Left cardiac atrium (tissue), 4 donors: ENCODE results near the gene SLC25A26. TPM values are rescaled to one million over a fixed set of nuclear protein-coding genes. Genes with fewer than 3 reads are reported as not detected.

ENCODE experiments used
- ATAC-seq, 2 donors: fragments of 200-7000 bp; cut with Tn5 transposase; one replicate each; pipeline ENCODE4 v1.9.1; 2020; ENCODE audit warnings: mild to moderate bottlenecking in 2 of 2, moderate library complexity in 2 of 2
- DNase-seq: peaks from one replicate; pipeline ENCODE4 v3.0.0-alpha.2; 2020
- intact Hi-C, 2 donors: fragments of 100-400 bp; cut with DNase I; formaldehyde crosslinking; loops; one replicate each; pipeline versions ENCODE4 v1.14.1 to v1.15.1; 2022 to 2023
- total RNA-seq, 2 donors: library from RNA; stranded (reverse); fragmentation: NEBNext Ultra II Directional; extraction: Animal tissue kit (Norgen Biotek cat#: 25700); gene quantifications; one replicate each; pipeline ENCODE4 v1.2.1, GENCODE V29; 2021
- donor health status: DM: no; HTN: yes; CAD: no.
- donor health status: DM: no; HTN: yes; CAD: no; lungs with severe emphysema.
- donor health status: DM: yes; HTN: yes; CAD: no.
- donor health status: Dilated cardiomyopathy.

Gene SLC25A26
- total RNA-seq, 2 donors from 2014 or later = 27.1 to 32.0 TPM

DNA sequence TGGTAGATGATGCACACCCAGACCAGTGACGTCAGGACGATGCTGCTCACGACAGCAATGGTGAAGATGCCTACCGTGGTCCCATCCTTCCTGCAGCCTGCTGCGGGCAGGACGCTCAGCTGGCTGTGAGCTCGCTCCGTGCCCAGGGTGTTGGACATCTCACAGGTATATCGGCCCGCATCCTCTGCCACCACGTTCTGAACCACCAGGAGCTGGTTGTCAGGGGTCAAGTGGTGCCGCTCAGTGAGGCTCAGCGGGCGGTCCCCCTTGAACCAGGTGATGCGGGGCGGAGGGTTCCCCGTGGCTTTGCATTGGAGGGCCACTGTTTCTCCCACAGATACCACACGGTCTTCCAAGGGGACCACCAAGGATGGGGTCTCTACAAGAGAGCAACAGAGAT lies 162.2 kb downstream of the SLC25A26 start:
- DNase-seq (no peak), ATAC-seq (no peak)
- intact Hi-C loops = no loop called here

DNA sequence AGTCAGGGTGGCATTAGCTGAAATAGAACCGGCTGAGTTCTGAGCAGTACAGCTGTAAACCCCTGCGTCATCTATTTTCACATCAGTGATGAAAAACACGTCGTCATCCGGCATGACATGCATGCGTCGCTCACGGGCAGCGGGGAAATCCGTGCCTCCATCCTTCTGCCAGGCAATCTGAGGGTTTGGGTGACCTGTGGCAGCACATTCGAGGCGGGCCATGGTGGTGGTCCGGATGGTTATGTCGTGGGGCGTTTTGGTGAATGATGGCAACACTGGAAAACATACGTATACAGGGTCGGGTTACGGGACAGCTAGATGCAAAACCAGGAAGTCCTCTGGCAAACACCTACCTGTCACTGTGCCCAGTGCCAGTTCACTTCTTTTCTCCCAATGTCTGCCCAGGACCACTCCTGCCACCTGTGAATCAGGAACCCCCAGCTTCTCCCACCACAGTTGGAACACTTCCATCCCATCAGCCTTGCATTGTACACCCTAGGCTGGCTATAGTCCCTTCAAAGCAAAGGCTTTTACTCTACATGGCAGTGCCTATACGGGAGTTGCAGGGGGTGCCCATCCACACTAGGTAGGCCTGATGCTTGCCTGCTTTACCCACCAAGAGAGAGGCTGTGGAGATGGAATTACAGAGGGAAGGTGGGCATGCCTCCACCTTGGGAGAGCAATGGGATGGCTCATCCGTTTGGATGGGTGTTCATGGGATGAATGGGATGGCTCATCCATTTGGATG lies 163.4 kb downstream of the SLC25A26 start:
- no peak for DNase-seq
- intact Hi-C loops = no loop called here
- ATAC-seq = no peak

DNA sequence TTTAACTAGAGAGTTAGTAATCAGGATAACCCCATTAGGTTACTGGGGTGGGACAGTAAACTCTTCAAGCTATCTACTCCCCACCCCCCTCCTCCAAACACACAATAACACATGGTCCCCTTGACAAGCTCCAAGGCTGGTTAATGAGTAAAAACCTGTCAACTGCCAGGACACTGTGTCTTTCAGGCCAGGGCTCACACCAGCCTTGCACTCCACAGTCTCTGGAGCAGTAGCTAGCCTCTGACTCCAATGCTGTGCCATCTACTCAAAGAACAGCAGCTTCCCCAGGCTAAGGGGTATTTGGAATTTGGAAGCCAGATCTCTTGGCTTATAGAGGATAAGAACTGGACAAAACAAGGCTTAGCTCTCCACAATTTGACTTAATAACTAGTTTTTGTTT lies 164.3 kb downstream of the SLC25A26 start:
- ATAC-seq (no peak), DNase-seq (no peak)
- intact Hi-C loops = no loop called here

DNA sequence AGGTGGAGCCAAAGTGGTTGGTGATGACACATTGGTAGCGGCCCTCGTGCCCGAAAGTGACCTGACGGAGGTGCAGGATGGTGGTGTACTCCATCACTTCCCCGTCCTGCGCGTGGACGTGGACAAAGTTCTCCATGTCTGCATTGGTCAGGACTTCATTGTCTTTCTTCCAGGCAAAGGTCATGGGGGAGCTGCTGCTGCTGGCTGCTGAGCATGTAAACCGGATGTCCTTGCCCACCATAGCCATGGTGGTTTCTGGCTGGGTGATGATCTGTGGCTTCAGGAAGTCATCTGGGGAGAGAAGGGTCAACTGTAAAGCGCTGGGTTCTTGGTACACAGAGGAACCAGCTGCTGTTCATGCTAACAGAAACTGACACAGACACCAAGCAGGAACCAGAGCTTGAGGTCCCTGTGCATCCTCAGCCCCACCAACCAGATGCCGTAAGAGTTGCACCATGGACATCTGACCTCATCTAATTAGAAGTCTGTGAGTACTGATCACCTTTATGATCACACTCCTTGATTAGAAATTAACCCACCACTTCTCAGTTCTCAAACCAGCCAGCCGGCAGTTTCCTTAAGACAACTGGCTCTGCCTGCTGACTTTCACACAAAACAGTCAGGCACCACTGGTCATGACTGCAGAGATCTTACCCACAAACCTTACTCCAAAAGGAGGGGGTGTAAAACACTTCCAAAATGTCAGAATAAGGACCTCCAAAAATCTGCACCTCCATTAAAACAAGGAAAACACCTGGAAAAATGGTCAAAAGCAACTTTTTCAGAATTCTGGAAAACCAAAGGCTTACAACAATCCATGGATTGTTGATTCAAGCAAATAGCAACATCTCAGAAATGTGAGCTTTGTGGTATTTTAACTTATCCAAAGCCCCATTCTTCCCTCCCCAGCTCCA lies 165.5 kb downstream of the SLC25A26 start:
- no peak for ATAC-seq
- intact Hi-C loops = no loop called here
- no peak for DNase-seq

DNA sequence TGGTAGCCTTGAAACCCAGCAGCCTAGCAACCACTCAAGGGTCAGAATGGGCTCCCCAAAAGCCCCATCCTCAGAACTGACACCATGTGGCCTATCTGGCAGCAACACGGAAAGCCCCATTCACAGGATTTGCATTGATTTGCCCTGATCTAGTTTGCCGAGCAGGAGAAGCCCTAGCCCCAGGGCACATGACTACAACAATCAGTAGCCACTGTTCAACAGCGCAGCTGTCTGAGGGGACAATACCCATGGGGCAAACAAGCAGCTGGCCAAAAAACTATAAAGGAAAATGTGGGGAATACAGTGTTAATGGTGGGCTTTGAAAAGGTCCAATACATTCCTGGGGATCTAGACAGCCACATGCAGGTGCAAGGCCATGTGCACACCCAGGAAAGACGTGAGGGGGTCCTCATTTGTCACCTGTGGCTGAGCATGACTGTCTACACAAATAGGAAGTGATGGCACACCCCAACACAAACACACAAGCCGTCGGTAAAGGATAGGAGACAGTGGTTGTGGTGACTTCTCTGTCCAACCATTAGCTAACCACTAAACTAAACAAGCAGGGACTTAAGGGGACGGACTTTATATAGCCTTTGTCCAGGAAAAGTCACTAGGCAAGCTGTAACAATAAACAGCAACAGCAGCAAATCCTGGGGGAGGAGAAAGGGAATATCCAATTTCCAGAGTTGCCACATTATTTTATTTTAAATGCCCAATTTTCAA lies 166.3 kb downstream of the SLC25A26 start:
- intact Hi-C loops = no loop called here
- ATAC-seq (no peak), DNase-seq (no peak)

DNA sequence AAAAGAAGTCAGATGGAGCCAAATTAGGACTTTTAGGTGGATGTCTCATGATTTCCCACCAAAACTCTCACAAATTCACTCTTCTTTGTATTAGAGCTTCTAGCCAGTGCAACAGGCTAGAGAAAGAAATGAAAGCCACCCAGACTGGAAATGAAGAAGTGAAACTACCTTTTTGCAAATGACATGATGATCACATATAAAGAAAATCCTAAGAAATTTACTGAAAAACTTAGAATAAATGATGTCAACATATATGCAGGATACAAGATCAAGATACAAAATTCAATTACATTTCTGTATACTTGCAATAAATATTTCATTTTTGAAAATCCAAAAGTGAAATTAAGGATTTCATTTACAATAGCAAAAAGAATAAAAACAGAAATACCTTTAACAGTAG lies 169.2 kb downstream of the SLC25A26 start:
- DNase-seq (no peak), ATAC-seq (no peak)
- intact Hi-C loops = no loop called here

DNA sequence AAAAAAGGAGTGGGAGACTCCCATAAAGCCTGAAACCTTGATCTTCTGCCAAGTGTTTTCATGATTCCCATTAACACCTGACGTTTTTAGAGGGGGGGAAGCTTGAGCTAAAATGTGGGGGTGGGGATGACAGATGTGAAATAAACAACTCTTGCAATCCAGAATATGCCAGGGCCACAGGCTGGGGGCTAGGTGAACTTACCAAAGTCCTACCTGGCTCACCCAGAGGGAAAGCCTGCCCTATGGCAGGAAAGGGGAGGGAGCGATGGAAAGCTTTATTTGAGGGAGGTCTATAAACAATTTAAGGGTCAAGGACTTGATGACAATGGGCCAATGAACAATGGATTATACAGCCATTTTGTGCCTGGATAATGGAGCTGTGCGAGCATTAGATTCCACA lies 171.7 kb downstream of the SLC25A26 start:
- ATAC-seq (no peak), DNase-seq (no peak)
- intact Hi-C loops = no loop called here

DNA sequence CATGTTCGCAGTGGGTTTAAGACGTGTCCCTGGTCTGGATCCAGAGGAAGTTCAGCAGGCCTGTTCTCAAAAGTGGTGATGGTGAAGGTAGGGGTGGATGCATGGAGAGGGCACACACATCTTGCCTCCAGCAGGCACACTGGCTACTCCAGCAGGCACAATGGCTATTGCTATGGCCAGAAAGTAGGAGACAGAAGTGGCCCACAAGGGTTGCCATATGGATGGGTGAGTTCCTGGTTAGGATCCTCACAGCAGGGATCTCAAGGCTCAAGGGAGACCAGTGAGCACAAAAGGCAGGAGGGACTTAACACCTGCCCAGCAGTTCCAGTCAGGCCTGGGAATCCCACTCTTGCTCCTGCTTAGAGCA lies 172.1 kb downstream of the SLC25A26 start:
- no peak for DNase-seq
- ATAC-seq = no peak
- intact Hi-C loops = no loop called here

DNA sequence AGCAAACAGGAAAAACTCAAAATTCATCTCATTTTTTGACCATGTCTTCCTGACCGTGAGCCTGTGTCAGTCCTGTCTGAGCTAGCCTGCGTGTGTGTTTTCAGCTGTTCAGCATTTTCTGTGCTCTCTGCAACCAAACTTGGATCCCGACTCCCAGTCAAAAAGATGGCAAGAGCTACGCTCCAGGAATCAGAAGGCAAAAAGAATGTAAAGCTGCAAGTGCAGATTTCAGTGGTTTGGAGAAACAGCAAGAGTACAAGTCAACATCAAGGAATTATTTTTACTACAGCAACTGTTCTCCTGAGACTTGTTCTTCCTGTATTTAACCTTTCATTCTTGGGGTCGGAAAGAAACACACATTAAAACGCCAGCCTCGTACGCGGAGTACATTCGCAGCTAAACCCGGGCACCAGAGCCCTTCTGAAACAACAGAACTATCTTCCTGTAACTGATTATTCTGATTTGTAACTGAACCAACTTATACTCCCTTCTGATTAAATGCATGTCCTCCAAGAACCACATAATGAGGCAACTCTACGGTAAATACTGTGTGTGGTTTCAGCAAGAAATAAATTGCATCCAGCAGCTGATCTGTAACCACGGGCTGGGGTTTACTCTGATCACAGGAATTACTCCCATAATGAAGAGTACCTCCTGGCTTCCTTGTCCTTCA lies 172.7 kb downstream of the SLC25A26 start:
- intact Hi-C loops = no loop called here
- ATAC-seq = peak in 1 of 2 donors; percentile 28

DNA sequence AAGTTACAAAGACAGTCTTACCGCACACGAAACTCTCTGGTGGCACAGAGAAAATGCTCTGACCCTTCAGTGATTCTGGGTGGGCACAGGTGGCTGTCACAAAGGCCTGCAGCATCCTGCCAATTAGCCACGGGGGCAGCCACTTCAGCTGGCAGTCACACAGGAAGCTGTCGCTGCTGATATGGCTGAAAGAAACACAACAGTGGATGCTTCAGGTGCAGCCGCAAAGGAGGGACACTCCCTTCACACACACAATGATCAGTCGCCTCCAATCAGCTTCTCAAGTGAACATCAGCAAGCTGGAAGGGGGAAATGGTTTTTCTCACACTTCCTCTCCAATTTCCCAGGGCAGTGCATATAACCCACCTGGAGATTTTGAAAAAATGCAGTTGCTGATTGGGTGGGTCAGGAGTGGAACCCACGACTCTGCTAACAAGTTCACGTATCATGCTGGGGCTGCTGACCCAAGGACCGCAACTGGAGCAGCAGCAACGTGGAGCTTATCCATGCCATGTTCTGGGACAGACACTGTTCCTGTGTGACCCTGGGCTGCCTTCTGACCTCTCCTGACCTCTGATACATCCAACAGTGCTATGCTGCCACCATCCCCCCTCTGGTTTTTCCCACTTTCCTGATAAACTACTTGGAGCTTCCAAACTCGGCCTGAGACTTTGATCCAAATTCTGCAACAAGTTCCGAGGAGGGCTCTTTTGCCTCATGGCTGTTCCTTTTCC lies 173.4 kb downstream of the SLC25A26 start:
- DNase-seq = peak; percentile 17
- intact Hi-C loops = no loop called here
- peak in 1 of 2 donors; percentile 23 for ATAC-seq

More for the DNA sequence above, 172.7 kb downstream of the SLC25A26 start:
- no peak for DNase-seq

DNA sequence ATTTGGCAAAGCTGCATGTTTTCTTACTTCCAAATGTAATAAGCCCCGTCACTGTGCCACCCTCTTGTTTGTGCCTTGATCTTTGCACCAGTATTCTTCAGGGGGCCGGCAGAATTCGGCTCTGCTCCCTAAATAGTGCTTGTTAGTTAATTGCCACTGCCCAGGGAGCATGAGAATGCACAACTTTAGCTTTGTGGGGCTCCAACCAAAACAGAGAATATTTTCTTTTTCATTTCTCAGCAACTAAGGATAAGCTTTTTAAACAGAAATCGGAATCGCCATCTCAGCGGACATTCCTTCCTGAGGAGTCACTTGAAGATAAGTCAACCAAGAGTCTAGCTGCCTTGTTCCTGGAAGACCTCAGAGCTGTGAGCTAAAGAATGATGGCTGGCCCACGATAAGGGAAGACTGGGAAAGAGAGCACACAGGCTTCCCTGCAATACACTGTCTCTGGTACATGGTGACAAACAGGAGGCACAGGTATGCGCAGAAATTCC lies 174.0 kb downstream of the SLC25A26 start:
- ATAC-seq = peak; percentile 20 to 42
- DNase-seq = peak; percentile 49
- intact Hi-C loops = no loop called here

DNA sequence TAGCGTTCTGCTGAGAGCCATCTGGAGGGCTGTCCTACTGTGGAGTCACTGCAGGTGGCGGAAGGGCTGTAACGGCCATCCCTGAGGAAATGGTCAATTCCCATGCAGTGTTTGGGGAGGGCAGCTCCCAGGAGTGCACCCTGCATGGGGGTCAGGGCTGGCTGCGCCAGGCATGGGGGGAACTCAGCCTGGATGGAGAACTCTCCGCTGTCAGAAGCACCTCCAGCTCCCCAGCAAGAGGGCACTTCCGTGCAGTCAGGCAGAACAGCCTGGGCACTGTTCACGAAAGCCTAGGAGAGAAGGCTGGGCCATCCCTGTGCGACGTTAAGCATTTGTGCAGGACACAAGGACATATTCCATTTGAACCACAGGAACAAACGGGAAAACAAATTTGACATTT lies 174.8 kb downstream of the SLC25A26 start:
- ATAC-seq (no peak), DNase-seq (peak; percentile 9)
- intact Hi-C loops = no loop called here

DNA sequence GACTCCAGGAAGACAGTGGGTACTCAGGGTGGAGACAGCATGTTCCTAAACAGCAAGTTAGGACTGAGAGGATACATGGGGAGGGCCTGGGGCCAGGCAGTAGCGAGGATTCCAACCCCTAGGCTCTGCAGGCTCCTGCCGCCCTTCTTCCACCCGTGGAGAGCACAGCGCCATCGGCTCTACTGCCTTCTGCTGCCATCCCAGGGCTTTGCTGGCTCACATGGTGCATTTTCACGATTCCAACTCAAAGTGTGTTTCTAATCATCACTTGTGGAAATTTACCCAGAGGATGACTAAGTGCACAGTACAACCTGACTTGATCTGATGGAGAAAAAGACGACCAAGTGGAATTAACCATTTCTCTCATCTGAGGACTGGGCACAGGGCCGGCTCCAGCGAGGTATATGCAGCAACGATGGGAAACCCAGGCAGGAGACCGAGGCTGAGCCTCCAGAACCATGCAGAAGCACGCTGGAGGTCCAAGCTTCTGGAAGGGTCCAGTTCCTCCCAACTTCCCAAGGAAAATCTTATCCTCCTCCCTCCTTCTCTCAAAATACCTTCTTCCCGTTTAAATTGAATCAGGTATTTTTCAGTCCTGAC lies 175.5 kb downstream of the SLC25A26 start:
- intact Hi-C loops = no loop called here
- ATAC-seq (no peak), DNase-seq (peak; percentile 11)

DNA sequence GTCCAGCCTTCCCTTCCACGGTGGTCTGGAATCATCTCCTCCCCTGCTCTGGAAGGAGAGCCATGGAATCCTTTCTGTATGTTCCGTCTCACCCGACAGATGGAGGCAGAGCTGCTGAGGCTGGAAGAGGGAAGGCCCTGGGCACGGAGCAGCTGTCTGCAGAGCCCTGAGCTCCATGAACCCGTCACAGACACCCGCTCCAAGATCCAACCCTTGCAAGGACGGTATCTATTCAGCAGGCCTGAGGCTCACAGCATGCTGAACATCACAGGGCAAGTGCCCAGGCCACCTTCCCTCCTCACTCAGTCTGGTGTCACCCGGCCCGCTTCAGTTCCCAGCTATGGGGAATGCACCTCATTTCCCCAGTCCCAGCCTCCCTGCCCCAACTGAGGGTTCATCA lies 176.1 kb downstream of the SLC25A26 start:
- DNase-seq = peak; percentile 17
- ATAC-seq = no peak
- intact Hi-C loops = no loop called here

DNA sequence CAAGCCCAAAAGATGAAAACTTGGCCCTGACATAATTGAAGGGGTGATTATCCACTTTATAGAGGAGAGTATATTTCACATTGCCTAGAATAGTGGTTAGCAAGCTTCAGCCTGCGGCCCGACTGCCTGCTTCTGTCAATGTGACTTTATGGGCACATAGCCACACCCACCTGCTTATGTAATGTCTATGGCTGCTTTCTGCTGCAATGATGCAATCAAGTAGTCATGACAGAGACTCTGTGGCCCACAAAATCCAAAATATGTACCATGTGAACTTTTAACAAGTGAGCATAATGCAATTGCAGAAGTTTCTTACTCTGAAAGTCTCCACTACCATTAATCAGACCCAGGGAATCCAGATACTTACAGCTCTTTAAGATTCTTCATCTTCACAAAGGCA lies 176.9 kb downstream of the SLC25A26 start:
- DNase-seq = peak; percentile 23
- intact Hi-C loops = no loop called here
- no peak for ATAC-seq

DNA sequence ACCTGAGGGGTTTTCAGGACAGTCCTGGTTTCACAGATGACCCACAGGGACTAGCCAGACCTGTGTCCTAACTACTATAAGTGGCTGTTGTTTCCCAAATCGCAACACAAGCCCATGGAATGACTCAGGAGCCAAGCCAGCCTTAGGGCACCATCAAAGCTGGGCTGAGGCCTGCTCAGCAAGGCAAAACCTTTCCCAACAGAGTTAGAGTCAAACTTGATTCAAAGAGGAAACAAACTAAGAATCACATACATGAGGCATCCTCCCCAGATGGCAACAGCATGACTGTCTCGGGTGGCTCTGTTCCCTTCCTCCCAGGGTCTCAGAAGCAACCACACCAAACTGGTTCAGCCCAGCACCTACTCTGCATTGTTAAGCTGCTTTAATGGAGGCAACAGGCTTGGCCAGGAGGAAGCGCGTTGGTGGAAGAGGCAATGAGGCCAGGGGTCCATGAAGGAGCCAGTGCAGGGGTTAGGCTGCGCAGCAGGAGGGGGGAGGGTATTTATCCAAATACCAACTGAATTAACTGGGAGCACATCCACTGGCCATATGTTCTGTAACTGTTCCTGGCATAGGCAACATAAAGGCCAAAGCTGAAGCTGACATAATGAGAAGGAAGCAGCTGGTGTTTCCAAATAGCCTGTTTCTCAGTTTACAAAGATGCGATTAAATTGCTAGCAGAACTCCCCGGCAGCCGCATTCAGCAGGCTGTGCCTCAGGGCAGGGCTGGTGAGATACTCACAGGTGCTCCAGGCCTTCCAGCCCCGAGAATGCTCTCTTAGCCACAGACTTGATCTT lies 177.6 kb downstream of the SLC25A26 start:
- ATAC-seq = no peak

DNA sequence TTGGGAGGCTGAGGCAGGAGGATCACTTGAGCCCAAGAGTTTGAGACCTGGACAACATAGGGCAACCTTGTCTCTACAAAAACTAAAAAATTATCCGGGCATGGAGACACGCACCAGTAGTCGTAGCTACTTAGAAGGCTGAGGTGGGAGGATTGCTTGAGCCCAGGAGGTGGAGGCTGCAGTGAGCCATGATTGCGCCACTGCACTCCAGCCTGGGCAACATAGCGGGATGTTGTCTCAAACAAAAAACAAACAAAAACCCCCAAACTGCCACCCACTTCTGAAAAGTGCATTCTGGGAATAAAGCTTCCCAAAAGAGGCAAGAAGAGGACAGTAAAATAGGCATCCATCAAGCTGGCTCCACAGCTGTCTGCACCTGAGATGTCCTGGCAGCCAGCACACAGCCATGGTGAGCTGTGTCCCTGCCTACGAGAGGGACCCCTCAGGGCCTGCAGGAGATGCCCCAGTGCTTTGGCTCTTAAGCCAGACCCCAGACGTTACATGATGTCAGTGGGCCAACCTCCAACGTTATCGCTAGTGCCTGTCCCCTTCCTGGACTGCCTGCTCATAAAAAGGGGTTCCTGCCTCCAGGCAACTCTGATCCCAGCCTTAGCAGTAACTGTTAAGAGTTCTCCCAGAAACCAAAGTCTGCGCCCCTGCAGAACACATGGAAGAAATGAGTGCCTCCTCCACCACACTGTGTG lies 178.9 kb downstream of the SLC25A26 start:
- ATAC-seq (no peak), DNase-seq (peak; percentile 13)
- intact Hi-C loops = loop anchor here in 1 of 2 donors (10.0 kb wide), 1 partner anchor 105 kb away; the partner anchor contains the start of gene LRIG1

More for the DNA sequence above, 177.6 kb downstream of the SLC25A26 start:
- DNase-seq = peak; percentile 15
- intact Hi-C loops = no loop called here
